ENCODE data around the gene ST3GAL3.

- TF ChIP-seq CTCF (conservative IDR thresholded peaks at IDR 0.05; ENCODE audit: low read depth, low read length): no peak
- no peak for TF ChIP-seq EZH2 (IDR thresholded peaks at IDR 0.05; ENCODE audit: borderline replicate concordance, low read depth, low read length, poor library complexity, severe bottlenecking)
Observed at GRCh38 chr1:43868741-43869067, 161.4 kb downstream of the ST3GAL3 start.

Data from A673 (cell line).